Measurements from ENCODE around the gene ACTN3.

- TF ChIP-seq CTCF (IDR thresholded peaks at IDR 0.05) (no peak), EP300 (IDR thresholded peaks at IDR 0.05) (no peak), POLR2AphosphoS5 (IDR thresholded peaks at IDR 0.05) (no peak), POLR2A (IDR thresholded peaks at IDR 0.05) (no peak)
Measured at GRCh38 chr11:66600219-66600618, 53.5 kb downstream of the ACTN3 start.

Measured in sigmoid colon (tissue), 4 donors.